Aorta (tissue), 5 donors: Measurements from ENCODE around the gene BRMS1L. TPM values are rescaled to one million over a fixed set of nuclear protein-coding genes. Genes with fewer than 3 reads are reported as not detected.
A peak's percentile ranks its signal among the peaks of the same experiment; 100 is the strongest.
"Not testable (repeated sequence)": the region's sequence is repeated elsewhere in the genome, so short reads cannot be mapped to it uniquely, and the experiment has no call there.

Source experiments
- ATAC-seq: fragments of 200-7000 bp; cut with Tn5 transposase; one replicate; pipeline ENCODE4 v1.9.1; 2022; ENCODE audit warnings: moderate library complexity; ENCODE audit not compliant: low FRiP score
- DNase-seq, 2 donors: peaks; one replicate each; pipeline ENCODE4 v3.0.0-alpha.2; 2020
- H3K27ac ChIP-seq, 2 donors: one replicate each; pipeline ENCODE4 v1.5.1; 2013; ENCODE audit warnings: low read length in 2 of 2, mild to moderate bottlenecking in 2 of 2, moderate library complexity in 2 of 2, control low read depth in 1 of 2, inconsistent platforms in 1 of 2, low read depth in 1 of 2
- H3K27me3 ChIP-seq, 2 donors: one replicate each; pipeline ENCODE4 v1.6.1; 2013; ENCODE audit warnings: control low read depth in 1 of 2, low read length in 1 of 2, mild to moderate bottlenecking in 1 of 2, moderate library complexity in 1 of 2; ENCODE audit not compliant: insufficient read depth in 2 of 2, control insufficient read depth in 1 of 2
- H3K36me3 ChIP-seq, 2 donors: one replicate each; pipeline ENCODE4 v1.6.1; 2013; ENCODE audit warnings: control low read depth in 1 of 2, low read length in 1 of 2, mild to moderate bottlenecking in 1 of 2; ENCODE audit not compliant: insufficient read depth in 2 of 2, control insufficient read depth in 1 of 2
- H3K4me1 ChIP-seq, 2 donors: one replicate each; pipeline ENCODE4 v1.6.1; 2013; ENCODE audit warnings: low read length in 2 of 2, control low read depth in 1 of 2, mild to moderate bottlenecking in 1 of 2, moderate library complexity in 1 of 2; ENCODE audit not compliant: insufficient read depth in 2 of 2, control insufficient read depth in 1 of 2
- H3K4me3 ChIP-seq, 2 donors: one replicate each; pipeline ENCODE4 v1.5.1; 2013; ENCODE audit warnings: low read length in 2 of 2, control low read depth in 1 of 2, mild to moderate bottlenecking in 1 of 2
- H3K9me3 ChIP-seq: one replicate; pipeline ENCODE4 v1.6.1; 2013; ENCODE audit warnings: mild to moderate bottlenecking, low read length; ENCODE audit not compliant: control insufficient read depth
- WGBS, 2 donors: extraction: QIAGEN DNeasy Blood & Tissue Kit; methylation state at CpG; one replicate each; pipeline ENCODE4 v1.1.7; 2013; 5-methylcytosine and 5-hydroxymethylcytosine counted together
- intact Hi-C, 2 donors: fragments of 100-400 bp; cut with DNase I; formaldehyde crosslinking; loops; one replicate each; pipeline versions ENCODE4 v1.14.2 to v1.15.0; 2022
- polyA plus RNA-seq, 2 donors: library from polyadenylated mRNA; stranded (reverse); fragments of 200-250 nt; gene quantifications; one replicate each; pipeline ENCODE4 v1.2.3, GENCODE V29; 2013
- total RNA-seq, 2 donors: library from RNA; stranded (reverse); fragmentation: NEBNext Ultra II Directional; extraction: Animal tissue kit (Norgen Biotek cat#: 25700); gene quantifications; one replicate each; pipeline ENCODE4 v1.2.1, GENCODE V29; 2021
- donor health status: healthy with polysubstance abuse.
- donor health status: Bipolar disorder and iron deficiency.
- donor health status: DM: no; HTN: no; CAD: no.
- donor health status: DM: no; HTN: no; CAD: no.
- donor health status: DM: yes; HTN: yes; CAD: no.

Gene BRMS1L
- total and polyA plus RNA-seq, 4 donors: 9.6 to 20.9 (median 14.2) TPM

DNA sequence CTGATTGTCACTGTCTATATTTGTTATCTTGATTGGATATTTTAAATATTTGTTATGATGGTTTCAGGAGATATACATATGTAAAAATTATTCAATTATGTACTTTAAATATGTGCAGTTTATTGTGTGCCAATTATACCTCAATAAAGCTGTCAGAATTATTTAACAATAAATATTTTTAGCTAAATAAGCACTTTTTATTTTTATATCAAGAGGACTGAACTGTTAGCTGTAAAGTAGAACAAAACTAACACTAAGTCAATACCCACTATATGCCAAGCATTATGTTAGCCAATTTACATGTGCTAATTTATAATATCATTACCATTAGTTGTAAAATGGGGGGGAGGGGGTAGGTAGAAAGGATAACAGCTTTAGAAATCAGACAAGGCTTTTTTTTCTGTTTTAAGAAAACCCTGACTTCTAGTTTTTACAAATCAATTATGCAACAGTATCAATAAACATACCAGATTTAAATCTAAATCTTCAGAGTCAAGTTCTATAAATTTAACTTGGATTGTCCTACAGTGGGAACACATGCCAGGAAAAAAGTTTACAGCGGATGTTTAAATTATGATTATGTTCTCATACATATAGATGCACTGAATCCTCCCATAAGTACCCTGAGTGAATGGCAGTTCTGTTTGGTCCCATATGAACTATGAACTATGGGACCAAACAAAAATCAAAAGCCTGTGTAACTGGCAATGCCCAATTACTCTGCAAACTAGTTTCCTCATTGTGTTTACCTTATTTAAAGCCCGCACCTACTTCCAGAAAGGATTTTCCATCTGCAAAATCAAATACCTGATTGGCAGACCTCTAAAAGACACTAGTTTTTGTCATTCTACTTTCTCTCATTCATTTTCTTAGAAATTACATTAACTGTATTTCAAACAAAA, 19.9 kb upstream of the BRMS1L start:
- ATAC-seq: no peak
- Histone ChIP-seq H3K4me1 (no peaks in the 10 kb centered on the region), H3K27me3 (no peaks in the 10 kb centered on the region), H3K9me3 (no peaks in the 10 kb centered on the region), H3K27ac (no peak overlapping the region), H3K4me3 (no peak overlapping the region), H3K36me3 (no peaks in the 10 kb centered on the region)
- 64 to 68% methylated on average over 2 of the region's 2 CpGs for WGBS, 2 donors
- intact Hi-C loops: no loop called here
- no peak for DNase-seq

DNA sequence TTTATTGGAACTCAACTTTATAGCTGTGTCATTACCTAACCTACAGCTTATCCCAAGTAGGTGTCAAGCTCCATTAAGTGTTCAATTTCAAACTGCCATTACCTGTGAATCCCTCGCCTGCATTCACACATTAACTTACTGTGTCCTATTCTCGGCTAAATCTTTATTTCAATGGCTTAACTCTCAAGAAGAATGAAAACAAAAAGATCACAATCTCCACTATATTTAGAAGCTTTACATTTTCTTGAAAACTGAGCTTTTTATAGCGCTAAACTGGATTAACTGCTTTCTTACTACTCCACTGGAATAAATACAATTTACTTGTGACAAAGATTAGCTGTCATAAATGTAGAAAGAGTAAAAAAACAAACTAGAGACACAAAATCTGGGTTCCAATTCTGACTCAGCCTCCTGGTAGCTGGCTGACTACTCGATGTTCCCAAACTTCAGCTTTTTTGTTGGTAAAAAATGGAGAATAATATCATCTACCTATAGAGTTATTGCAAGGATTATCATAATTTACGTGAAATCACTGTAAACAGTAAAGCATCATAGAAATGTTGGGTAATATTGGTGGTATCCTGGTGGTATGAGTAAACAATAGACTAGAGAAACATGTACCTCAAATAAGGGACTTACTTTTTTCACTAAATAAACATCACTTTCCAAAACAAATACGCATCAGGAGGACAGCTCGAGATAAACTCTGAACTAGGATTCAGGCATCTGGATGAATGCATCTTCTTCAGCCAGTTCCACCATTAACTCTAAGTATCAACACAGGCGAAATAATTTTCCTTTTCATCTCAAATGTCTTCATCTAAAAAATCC, 18.8 kb upstream of the BRMS1L start:
- H3K27me3 ChIP-seq: no peaks in the 10 kb centered on the region
- H3K4me1 ChIP-seq: no peaks in the 10 kb centered on the region
- no peak overlapping the region for H3K27ac ChIP-seq
- WGBS, 2 donors: 36 to 38% methylated on average over 8 of the region's 8 CpGs
- H3K4me3 ChIP-seq: peak overlapping the region; percentile 43 to 49
- no peaks in the 10 kb centered on the region for H3K9me3 ChIP-seq
- intact Hi-C loops: no loop called here
- ATAC-seq: no peak
- no peaks in the 10 kb centered on the region for H3K36me3 ChIP-seq
- no peak for DNase-seq

DNA sequence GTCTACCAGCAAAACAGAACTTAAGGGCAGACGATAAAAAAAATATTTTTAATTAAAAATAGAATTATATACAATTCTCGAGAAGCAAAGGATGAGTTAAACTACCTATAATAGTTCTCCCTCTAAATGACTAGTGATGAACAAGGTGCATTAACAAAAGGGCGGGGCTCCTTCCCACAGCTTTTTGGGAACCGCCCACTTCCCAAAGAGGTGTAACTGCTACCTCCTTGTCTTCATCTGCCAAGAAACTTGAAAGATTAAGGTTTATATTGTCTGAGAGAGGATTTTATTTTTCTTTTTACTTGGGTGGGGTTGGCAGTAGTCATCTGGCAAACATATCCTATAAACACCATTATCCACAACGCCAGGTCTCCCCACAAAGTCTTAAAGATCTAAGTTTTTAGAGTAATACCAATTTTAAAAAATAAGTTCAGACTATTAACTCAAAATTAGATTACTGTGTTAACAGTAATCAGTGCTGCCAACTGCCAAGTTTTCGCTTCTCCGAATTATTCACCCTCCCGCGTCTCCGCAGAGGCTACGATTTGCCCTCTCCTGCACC, 18.0 kb upstream of the BRMS1L start:
- Histone ChIP-seq H3K27ac (peak overlapping the region in 1 of 2 donors; percentile 91), H3K9me3 (no peaks in the 10 kb centered on the region), H3K27me3 (no peaks in the 10 kb centered on the region), H3K36me3 (no peaks in the 10 kb centered on the region), H3K4me1 (no peaks in the 10 kb centered on the region), H3K4me3 (peak overlapping the region; percentile 43 to 49)
- DNase-seq (no peak), ATAC-seq (no peak)
- 1 to 2% methylated on average over 11 of the region's 11 CpGs for WGBS, 2 donors
- intact Hi-C loops: no loop called here

DNA sequence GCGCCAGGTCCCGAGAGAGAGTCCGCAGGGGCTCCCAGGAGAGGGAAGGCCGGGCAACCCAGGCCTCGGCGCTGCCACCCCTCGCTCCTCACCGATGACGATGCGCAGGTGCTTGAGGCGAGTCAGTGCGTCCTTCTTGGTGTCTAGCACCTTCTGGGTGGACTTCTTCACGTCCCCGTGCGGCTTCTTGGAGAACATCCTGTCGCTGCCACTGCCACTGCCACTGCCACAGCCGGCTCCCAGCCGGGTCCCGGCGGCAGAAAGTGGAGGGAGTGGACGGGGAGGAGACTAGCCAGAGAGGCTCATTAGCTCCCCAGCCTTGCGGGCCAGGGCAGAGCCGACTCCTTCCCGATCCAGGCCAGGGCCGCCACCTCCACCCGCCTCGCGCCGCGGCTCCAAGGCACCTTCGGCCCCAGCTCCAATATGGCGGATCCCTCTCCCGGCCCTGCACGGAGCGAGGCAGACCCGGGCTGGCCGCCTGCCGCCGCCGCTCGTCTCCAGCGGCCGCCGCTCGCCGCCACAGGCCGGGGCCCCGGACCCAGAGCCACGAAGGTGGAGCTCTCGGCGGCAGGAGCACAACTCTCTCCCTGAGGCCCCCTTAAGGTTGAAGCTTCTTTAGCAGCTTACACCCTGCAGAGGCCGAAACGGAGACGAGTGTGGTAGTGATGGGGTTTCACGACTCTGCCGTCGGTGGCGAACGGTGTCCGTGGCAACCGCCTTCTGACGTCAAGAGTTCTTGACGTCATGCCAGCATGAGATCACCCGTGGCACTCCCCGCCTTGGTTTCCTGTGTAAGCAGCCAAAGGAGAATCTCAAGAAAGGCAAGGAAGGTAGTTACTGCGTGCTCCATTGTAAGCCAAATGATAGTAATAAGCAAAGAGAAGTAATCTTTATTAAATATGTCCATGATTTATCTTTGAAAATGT, 17.2 kb upstream of the BRMS1L start, which contains the start of gene RALGAPA1:
Gene RALGAPA1 (minus strand): TSS at position 658 of the 926 bp plus-strand sequence. CDS start 460 bp downstream, at position 198.
- intact Hi-C loops, H3K4me1 ChIP-seq, H3K9me3 ChIP-seq, H3K27me3 ChIP-seq, H3K36me3 ChIP-seq: not testable (repeated sequence)
- Histone ChIP-seq H3K4me3 (peak within 1 kb of the TSS; percentile 43 to 49), H3K27ac (peak within 1 kb of the TSS; percentile 71 to 91)
- DNase-seq (peak; percentile 95), ATAC-seq (peak; percentile 99)
- WGBS, 2 donors: 0 to 1% methylated on average over 38 to 61 of the region's 66 CpGs

DNA sequence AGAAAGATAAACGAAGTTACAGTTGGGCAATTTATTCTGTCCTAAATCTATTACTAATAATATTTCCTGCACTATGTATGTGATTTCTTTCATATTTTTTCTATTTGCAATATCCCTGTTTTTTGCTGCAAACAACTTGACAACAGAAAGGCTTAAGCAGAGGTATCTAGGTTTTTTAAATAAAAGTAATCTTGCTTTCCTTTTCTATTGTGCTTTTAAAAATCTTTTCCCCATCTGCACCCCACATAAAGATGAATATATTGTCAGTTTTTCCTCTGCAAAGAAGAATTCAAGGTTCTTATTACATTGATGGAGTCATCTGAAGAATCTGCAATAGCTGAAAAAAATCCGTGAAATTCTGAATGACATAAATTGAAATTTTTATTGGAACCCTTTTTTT, 16.5 kb upstream of the BRMS1L start:
- Histone ChIP-seq H3K27me3 (no peaks in the 10 kb centered on the region), H3K36me3 (no peaks in the 10 kb centered on the region), H3K27ac (peak overlapping the region in 1 of 2 donors; percentile 71), H3K4me1 (no peaks in the 10 kb centered on the region), H3K4me3 (no peak overlapping the region), H3K9me3 (no peaks in the 10 kb centered on the region)
- WGBS, 2 donors: 19 to 27% methylated on average over 2 of the region's 2 CpGs
- ATAC-seq: no peak
- intact Hi-C loops: no loop called here
- no peak for DNase-seq

DNA sequence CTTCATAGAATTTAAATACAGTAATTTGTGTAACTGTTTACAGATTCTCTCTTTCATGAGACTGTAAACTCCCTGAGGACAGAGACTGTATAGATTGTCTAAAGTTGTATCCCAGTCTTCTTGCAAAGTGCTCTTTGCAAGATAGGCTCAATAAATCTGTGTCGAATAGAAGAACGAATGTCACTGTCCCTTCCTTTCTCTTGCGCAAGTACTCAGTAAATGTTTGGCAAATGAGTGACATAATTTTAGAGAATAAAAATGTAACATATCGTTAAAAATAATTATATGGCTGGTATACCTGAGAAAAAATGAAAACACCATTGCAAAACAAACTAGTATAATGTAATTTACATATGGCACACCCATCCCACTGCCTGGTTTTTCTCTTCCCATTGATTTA, 15.2 kb upstream of the BRMS1L start:
- DNase-seq (no peak), ATAC-seq (no peak)
- Histone ChIP-seq H3K27ac (no peak overlapping the region), H3K4me3 (no peak overlapping the region), H3K9me3 (no peaks in the 10 kb centered on the region), H3K27me3 (no peaks in the 10 kb centered on the region), H3K4me1 (no peaks in the 10 kb centered on the region), H3K36me3 (no peaks in the 10 kb centered on the region)
- intact Hi-C loops: no loop called here
- 92 to 93% methylated on average over 4 of the region's 4 CpGs for WGBS, 2 donors

DNA sequence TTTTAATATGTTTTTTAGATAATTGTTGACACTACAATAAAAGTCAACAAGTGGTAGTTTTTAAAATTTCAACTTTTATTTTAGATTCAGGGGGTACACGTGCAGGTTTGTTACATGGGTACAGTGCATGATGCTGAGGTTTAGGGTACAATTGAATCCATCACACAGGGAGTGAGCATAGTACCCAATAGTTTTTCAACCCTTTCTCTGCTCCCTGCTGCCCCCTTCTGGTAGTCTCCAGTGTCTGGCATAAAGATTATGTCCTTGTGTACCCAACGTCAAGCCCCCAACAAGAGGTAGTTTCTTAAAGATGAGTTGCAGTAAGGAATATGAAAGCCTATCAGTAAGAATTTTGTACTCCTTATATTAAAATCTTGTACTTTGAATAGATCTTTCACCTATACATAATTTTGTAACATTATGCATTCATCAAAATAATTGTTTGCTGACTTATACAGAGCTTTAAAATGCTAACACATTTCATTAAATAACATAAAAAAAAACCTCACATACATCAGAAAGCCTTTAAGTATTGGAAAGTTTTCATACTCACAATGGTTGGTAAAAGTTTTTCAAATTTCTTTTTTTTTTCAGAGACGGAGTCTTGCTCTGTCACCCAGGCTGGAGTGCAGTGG, 11.7 kb upstream of the BRMS1L start:
- 35 to 37% methylated on average over 3 of the region's 3 CpGs for WGBS, 2 donors
- no peak overlapping the region for H3K27ac ChIP-seq
- intact Hi-C loops: no loop called here
- H3K36me3 ChIP-seq: no peaks in the 10 kb centered on the region
- DNase-seq (peak in 1 of 2 donors; percentile 61), ATAC-seq (no peak)
- no peak overlapping the region for H3K4me3 ChIP-seq
- no peaks in the 10 kb centered on the region for H3K9me3 ChIP-seq
- H3K27me3 ChIP-seq: no peaks in the 10 kb centered on the region
- no peaks in the 10 kb centered on the region for H3K4me1 ChIP-seq
